Measurements from ENCODE around the gene ZNF397.
"Not testable (repeated sequence)": the region's sequence is repeated elsewhere in the genome, so short reads cannot be mapped to it uniquely, and the experiment has no call there.

The ZNF397 gene

DNA sequence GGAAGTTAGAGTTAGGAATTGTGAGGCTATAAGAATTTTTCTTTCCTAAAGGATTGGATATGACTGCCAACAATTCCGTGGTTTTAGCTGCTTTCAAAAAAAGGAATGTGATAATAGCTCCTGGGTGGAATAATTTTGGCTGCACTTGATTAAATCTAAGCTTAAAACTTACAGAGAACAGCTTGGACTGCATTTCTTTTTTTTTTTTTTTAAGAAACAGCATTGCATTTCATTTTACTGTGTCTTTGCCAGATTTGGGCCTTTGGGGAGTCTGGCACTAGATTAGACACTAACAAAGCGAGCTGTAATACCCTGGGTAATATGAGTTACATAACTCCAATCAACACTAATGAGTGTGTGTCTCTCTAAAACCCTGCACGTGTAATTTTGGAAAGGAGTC is 37.8 kb upstream of the ZNF397 start:
- Histone ChIP-seq H3K27ac (ENCODE audit: low read length) (no peak overlapping the region), H3F3A (ENCODE audit: insufficient read depth, low read length) (no peaks in the 10 kb centered on the region), H3K4me3 (ENCODE audit: low read length) (no peak overlapping the region), H3K4me2 (ENCODE audit: low read depth, low read length) (no peak overlapping the region), H3K79me2 (ENCODE audit: low read length) (no peaks in the 10 kb centered on the region), H3K27me3 (replicated peaks; ENCODE audit: insufficient read depth, low read length) (no peaks in the 10 kb centered on the region), H3K36me3 (replicated peaks; ENCODE audit: insufficient read depth, low read length) (no peaks in the 10 kb centered on the region), H3K9me3 (replicated peaks; ENCODE audit: insufficient read depth, low read length) (no peaks in the 10 kb centered on the region), H3K9ac (ENCODE audit: low read length) (no peak overlapping the region), H4K20me1 (ENCODE audit: insufficient read depth, low read length) (no peaks in the 10 kb centered on the region), H3K4me1 (ENCODE audit: low read length) (no peaks in the 10 kb centered on the region), H3K9me2 (replicated peaks; ENCODE audit: insufficient read depth, low read length) (no peaks in the 10 kb centered on the region), H2AFZ (ENCODE audit: low read length) (no peak overlapping the region)
- TF ChIP-seq EZH2 (optimal IDR thresholded peaks at IDR 0.05; ENCODE audit: low read depth, low read length) = no peak
- TF ChIP-seq, protein P1, sequence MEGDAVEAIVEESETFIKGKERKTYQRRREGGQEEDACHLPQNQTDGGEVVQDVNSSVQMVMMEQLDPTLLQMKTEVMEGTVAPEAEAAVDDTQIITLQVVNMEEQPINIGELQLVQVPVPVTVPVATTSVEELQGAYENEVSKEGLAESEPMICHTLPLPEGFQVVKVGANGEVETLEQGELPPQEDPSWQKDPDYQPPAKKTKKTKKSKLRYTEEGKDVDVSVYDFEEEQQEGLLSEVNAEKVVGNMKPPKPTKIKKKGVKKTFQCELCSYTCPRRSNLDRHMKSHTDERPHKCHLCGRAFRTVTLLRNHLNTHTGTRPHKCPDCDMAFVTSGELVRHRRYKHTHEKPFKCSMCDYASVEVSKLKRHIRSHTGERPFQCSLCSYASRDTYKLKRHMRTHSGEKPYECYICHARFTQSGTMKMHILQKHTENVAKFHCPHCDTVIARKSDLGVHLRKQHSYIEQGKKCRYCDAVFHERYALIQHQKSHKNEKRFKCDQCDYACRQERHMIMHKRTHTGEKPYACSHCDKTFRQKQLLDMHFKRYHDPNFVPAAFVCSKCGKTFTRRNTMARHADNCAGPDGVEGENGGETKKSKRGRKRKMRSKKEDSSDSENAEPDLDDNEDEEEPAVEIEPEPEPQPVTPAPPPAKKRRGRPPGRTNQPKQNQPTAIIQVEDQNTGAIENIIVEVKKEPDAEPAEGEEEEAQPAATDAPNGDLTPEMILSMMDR (IDR thresholded peaks at IDR 0.05; ENCODE audit: low read length) = no peak
- no peak for TF ChIP-seq EZH2phosphoT487 (IDR thresholded peaks at IDR 0.05; ENCODE audit: low read length)
- no peak for DNase-seq

DNA sequence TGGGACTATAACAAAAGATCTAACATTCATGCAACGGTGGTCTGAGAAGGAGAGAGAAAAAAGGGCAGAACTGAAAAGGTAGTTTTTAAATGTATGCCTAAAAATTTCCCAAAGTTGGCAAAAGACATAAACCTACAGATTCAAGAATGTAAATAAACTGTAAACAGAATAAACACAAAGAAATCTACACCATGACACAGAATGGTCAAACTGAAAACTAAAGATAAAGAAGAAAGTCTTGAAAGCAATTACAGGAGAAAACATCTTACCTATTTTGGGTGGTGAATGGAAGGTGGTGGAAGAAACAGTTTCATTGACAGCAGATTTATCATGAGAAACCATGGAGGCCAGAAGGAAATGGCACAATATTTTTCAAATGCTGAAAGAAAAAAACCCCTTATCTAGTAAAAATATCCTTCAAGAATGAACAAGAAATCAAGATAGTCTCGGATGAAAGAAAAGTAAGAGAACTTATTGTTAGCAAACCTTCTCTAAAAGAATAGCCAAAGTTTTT is 35.6 kb upstream of the ZNF397 start:
- DNase-seq = no peak
- TF ChIP-seq, protein P1 (IDR thresholded peaks at IDR 0.05; ENCODE audit: low read length) = no peak
- no peaks in the 10 kb centered on the region for H4K20me1 ChIP-seq (ENCODE audit: insufficient read depth, low read length)
- H3K36me3 ChIP-seq (replicated peaks; ENCODE audit: insufficient read depth, low read length) = no peaks in the 10 kb centered on the region
- H3K4me2 ChIP-seq (ENCODE audit: low read depth, low read length) = no peak overlapping the region
- H3K79me2 ChIP-seq (ENCODE audit: low read length) = no peaks in the 10 kb centered on the region
- H3K9me2 ChIP-seq (replicated peaks; ENCODE audit: insufficient read depth, low read length) = no peaks in the 10 kb centered on the region
- no peak overlapping the region for H3K4me3 ChIP-seq (ENCODE audit: low read length)
- no peak overlapping the region for H3K27ac ChIP-seq (ENCODE audit: low read length)
- H3F3A ChIP-seq (ENCODE audit: insufficient read depth, low read length) = no peaks in the 10 kb centered on the region
- no peaks in the 10 kb centered on the region for H3K9me3 ChIP-seq (replicated peaks; ENCODE audit: insufficient read depth, low read length)
- no peaks in the 10 kb centered on the region for H3K27me3 ChIP-seq (replicated peaks; ENCODE audit: insufficient read depth, low read length)
- H2AFZ ChIP-seq (ENCODE audit: low read length) = no peak overlapping the region
- H3K9ac ChIP-seq (ENCODE audit: low read length) = no peak overlapping the region
- H3K4me1 ChIP-seq (ENCODE audit: low read length) = no peaks in the 10 kb centered on the region

DNA sequence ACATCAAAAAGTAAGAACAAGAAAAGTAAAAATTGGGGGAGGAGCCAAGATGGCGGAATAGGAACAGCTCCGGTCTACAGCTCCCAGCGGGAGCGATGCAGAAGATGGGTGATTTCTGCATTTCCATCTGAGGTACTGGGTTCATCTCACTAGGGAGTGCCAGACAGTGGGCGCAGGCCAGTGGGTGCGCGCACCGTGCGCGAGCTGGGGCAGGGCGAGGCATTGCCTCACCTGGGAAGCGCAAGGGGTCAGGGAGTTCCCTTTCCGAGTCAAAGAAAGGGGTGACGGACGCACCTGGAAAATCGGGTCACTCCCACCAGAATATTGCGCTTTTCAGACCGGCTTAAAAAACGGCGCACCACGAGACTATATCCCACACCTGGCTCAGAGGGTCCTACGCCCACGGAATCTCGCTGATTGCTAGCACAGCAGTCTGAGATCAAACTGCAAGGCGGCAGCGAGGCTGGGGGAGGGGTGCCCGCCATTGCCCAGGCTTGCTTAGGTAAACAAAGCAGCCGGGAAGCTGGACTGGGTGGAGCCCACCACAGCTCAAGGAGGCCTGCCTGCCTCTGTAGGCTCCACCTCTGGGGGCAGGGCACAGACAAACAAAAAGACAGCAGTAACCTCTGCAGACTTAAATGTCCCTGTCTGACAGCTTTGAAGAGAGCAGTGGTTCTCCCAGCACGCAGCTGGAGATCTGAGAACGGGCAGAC is 34.9 kb upstream of the ZNF397 start:
- not testable (repeated sequence) for H3K9me3 ChIP-seq (replicated peaks; ENCODE audit: insufficient read depth, low read length); H2AFZ ChIP-seq (ENCODE audit: low read length); H3K9me2 ChIP-seq (replicated peaks; ENCODE audit: insufficient read depth, low read length); H3K4me3 ChIP-seq (ENCODE audit: low read length); H3K36me3 ChIP-seq (replicated peaks; ENCODE audit: insufficient read depth, low read length); H4K20me1 ChIP-seq (ENCODE audit: insufficient read depth, low read length); H3K4me2 ChIP-seq (ENCODE audit: low read depth, low read length); H3K27ac ChIP-seq (ENCODE audit: low read length); DNase-seq; H3K4me1 ChIP-seq (ENCODE audit: low read length); H3K9ac ChIP-seq (ENCODE audit: low read length); H3K27me3 ChIP-seq (replicated peaks; ENCODE audit: insufficient read depth, low read length); H3K79me2 ChIP-seq (ENCODE audit: low read length); H3F3A ChIP-seq (ENCODE audit: insufficient read depth, low read length)

DNA sequence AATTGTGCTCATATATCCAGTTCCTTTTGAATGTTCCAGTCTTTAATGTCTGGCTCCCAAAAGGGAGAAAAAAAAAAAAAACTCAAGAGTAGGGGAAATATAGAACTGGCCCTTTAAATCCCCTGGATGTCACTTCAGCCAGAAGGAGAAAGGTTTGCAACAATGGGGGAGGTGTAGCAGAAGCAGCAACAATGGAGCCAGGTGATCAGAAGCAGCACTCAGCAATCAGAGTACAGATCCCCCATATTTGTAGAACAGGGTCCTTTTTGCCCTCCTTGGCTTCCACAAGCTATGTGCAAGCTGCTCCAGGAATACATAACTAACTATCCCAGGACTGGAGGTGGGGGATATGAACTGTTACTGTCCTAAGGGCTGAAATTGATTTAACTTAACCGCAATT is 25.8 kb upstream of the ZNF397 start:
- H2AFZ ChIP-seq (ENCODE audit: low read length) = no peak overlapping the region
- H3K9ac ChIP-seq (ENCODE audit: low read length) = no peak overlapping the region
- H3K27ac ChIP-seq (ENCODE audit: low read length) = no peak overlapping the region
- no peaks in the 10 kb centered on the region for H3F3A ChIP-seq (ENCODE audit: insufficient read depth, low read length)
- no peak overlapping the region for H3K4me2 ChIP-seq (ENCODE audit: low read depth, low read length)
- no peaks in the 10 kb centered on the region for H3K27me3 ChIP-seq (replicated peaks; ENCODE audit: insufficient read depth, low read length)
- TF ChIP-seq EZH2 (optimal IDR thresholded peaks at IDR 0.05; ENCODE audit: low read depth, low read length) (no peak), EZH2phosphoT487 (IDR thresholded peaks at IDR 0.05; ENCODE audit: low read length) (no peak)
- TF ChIP-seq, protein P1 (IDR thresholded peaks at IDR 0.05; ENCODE audit: low read length) = no peak
- H3K9me2 ChIP-seq (replicated peaks; ENCODE audit: insufficient read depth, low read length) = no peaks in the 10 kb centered on the region
- no peaks in the 10 kb centered on the region for H3K36me3 ChIP-seq (replicated peaks; ENCODE audit: insufficient read depth, low read length)
- no peaks in the 10 kb centered on the region for H4K20me1 ChIP-seq (ENCODE audit: insufficient read depth, low read length)
- no peaks in the 10 kb centered on the region for H3K9me3 ChIP-seq (replicated peaks; ENCODE audit: insufficient read depth, low read length)
- DNase-seq = no peak
- no peak overlapping the region for H3K4me3 ChIP-seq (ENCODE audit: low read length)
- H3K79me2 ChIP-seq (ENCODE audit: low read length) = no peaks in the 10 kb centered on the region
- no peaks in the 10 kb centered on the region for H3K4me1 ChIP-seq (ENCODE audit: low read length)

DNA sequence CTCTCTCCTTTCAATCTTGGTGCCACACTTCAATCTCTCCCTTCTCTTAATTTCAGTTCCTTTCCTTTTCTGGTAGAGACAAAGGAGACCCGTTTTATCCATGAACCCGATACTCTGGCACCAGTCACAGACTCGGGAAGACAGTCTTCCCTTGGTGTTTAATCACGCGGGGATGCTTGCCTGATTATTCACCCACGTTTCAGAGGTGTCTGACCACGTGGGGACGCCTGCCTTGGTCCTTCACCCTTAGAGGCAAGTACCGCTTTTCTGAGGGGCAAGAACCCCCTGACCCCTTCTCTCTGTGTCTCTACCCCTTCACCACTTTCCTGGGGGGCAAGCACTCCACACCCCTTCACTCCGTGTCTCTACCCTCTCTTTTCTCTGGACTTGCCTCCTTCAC is 24.2 kb upstream of the ZNF397 start:
- H3K27me3 ChIP-seq (replicated peaks; ENCODE audit: insufficient read depth, low read length); H3K36me3 ChIP-seq (replicated peaks; ENCODE audit: insufficient read depth, low read length); H3K9me2 ChIP-seq (replicated peaks; ENCODE audit: insufficient read depth, low read length); H3K27ac ChIP-seq (ENCODE audit: low read length); DNase-seq; H3K9ac ChIP-seq (ENCODE audit: low read length); H3F3A ChIP-seq (ENCODE audit: insufficient read depth, low read length); H3K79me2 ChIP-seq (ENCODE audit: low read length); H3K4me3 ChIP-seq (ENCODE audit: low read length); H2AFZ ChIP-seq (ENCODE audit: low read length); H3K4me1 ChIP-seq (ENCODE audit: low read length); H3K4me2 ChIP-seq (ENCODE audit: low read depth, low read length); H4K20me1 ChIP-seq (ENCODE audit: insufficient read depth, low read length); H3K9me3 ChIP-seq (replicated peaks; ENCODE audit: insufficient read depth, low read length): not testable (repeated sequence)
